ENCODE data around the gene ECE1.

Gene ECE1

DNA sequence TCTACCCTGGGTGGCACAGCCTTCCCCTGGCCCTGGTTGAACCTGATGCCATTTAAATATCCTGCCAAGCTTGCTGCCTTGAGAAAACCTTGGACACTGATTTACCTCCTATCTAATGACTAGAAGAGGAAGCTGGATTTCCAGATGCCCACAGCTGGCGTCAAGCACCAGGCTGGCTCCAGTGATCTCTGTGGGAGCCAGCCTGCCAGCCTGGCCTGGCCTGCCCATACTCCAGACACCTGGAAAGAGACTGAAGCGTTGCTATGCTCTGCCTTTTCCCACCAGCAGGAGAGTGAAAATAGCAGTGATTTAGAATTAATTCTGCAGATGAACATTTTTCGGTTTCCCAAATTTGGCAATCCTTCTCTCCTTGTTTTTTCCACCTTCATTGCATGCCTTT lies 102.0 kb downstream of the ECE1 start:
- Histone ChIP-seq H3K4me2 (ENCODE audit: low read depth, low read length, poor library complexity, severe bottlenecking) (no peak overlapping the region), H3K9me2 (replicated peaks; ENCODE audit: low read depth, low read length) (no peaks in the 10 kb centered on the region), H3K4me3 (ENCODE audit: low read length, poor library complexity, severe bottlenecking) (no peak overlapping the region), H3K27me3 (ENCODE audit: insufficient read depth, low read length, poor library complexity, severe bottlenecking) (no peaks in the 10 kb centered on the region), H3K4me1 (ENCODE audit: insufficient read depth, low read length, poor library complexity, severe bottlenecking) (no peaks in the 10 kb centered on the region), H3K36me3 (ENCODE audit: insufficient read depth, low read length) (no peaks in the 10 kb centered on the region), H3K9me3 (ENCODE audit: insufficient read depth, low read depth, low read length) (no peaks in the 10 kb centered on the region), H3K79me2 (ENCODE audit: insufficient read depth, low read length) (no peaks in the 10 kb centered on the region), H4K20me1 (ENCODE audit: insufficient read depth, low read length, poor library complexity, severe bottlenecking) (no peaks in the 10 kb centered on the region), H3K9ac (ENCODE audit: low read depth, low read length, poor library complexity, severe bottlenecking) (no peak overlapping the region), H2AFZ (ENCODE audit: low read length) (no peak overlapping the region), H3F3A (ENCODE audit: low read depth) (no peaks in the 10 kb centered on the region)
- TF ChIP-seq EZH2phosphoT487 (IDR thresholded peaks at IDR 0.05; ENCODE audit: borderline replicate concordance) (no peak), CTCF (conservative IDR thresholded peaks at IDR 0.05; ENCODE audit: low read length) (no peak)

GRCh38 chr1:21185221-21185731 lies 105.0 kb downstream of the ECE1 start:
- Histone ChIP-seq H3K9me2 (replicated peaks; ENCODE audit: low read depth, low read length) (no peaks in the 10 kb centered on the region), H3K36me3 (ENCODE audit: insufficient read depth, low read length) (no peaks in the 10 kb centered on the region), H3K4me3 (ENCODE audit: low read length, poor library complexity, severe bottlenecking) (no peak overlapping the region), H3K9me3 (ENCODE audit: insufficient read depth, low read depth, low read length) (no peaks in the 10 kb centered on the region), H3K9ac (ENCODE audit: low read depth, low read length, poor library complexity, severe bottlenecking) (no peak overlapping the region), H2AFZ (ENCODE audit: low read length) (no peak overlapping the region), H3F3A (ENCODE audit: low read depth) (no peaks in the 10 kb centered on the region), H3K79me2 (ENCODE audit: insufficient read depth, low read length) (no peaks in the 10 kb centered on the region), H4K20me1 (ENCODE audit: insufficient read depth, low read length, poor library complexity, severe bottlenecking) (no peaks in the 10 kb centered on the region), H3K4me1 (ENCODE audit: insufficient read depth, low read length, poor library complexity, severe bottlenecking) (no peaks in the 10 kb centered on the region), H3K4me2 (ENCODE audit: low read depth, low read length, poor library complexity, severe bottlenecking) (no peak overlapping the region), H3K27me3 (ENCODE audit: insufficient read depth, low read length, poor library complexity, severe bottlenecking) (no peaks in the 10 kb centered on the region)
- TF ChIP-seq EZH2phosphoT487 (IDR thresholded peaks at IDR 0.05; ENCODE audit: borderline replicate concordance) (no peak), CTCF (conservative IDR thresholded peaks at IDR 0.05; ENCODE audit: low read length) (no peak)

GRCh38 chr1:21184276-21184675 lies 106.0 kb downstream of the ECE1 start:
- Histone ChIP-seq H3K9ac (ENCODE audit: low read depth, low read length, poor library complexity, severe bottlenecking) (no peak overlapping the region), H3K27me3 (ENCODE audit: insufficient read depth, low read length, poor library complexity, severe bottlenecking) (no peaks in the 10 kb centered on the region), H3K4me1 (ENCODE audit: insufficient read depth, low read length, poor library complexity, severe bottlenecking) (no peaks in the 10 kb centered on the region), H3K79me2 (ENCODE audit: insufficient read depth, low read length) (no peaks in the 10 kb centered on the region), H3K9me2 (replicated peaks; ENCODE audit: low read depth, low read length) (no peaks in the 10 kb centered on the region), H4K20me1 (ENCODE audit: insufficient read depth, low read length, poor library complexity, severe bottlenecking) (no peaks in the 10 kb centered on the region), H3F3A (ENCODE audit: low read depth) (no peaks in the 10 kb centered on the region), H3K4me3 (ENCODE audit: low read length, poor library complexity, severe bottlenecking) (no peak overlapping the region), H3K36me3 (ENCODE audit: insufficient read depth, low read length) (no peaks in the 10 kb centered on the region), H3K9me3 (ENCODE audit: insufficient read depth, low read depth, low read length) (no peaks in the 10 kb centered on the region), H3K4me2 (ENCODE audit: low read depth, low read length, poor library complexity, severe bottlenecking) (no peak overlapping the region), H2AFZ (ENCODE audit: low read length) (no peak overlapping the region)
- no peak for TF ChIP-seq CTCF (conservative IDR thresholded peaks at IDR 0.05; ENCODE audit: low read length)
- no peak for TF ChIP-seq EZH2phosphoT487 (IDR thresholded peaks at IDR 0.05; ENCODE audit: borderline replicate concordance)
